Measurements from ENCODE around the gene CACNB2. TPM values are rescaled to one million over a fixed set of nuclear protein-coding genes. Genes with fewer than 3 reads are reported as not detected.

CACNB2 gene
- total RNA-seq, 2 donors from 2014 or later, result 9.8 to 12.1 TPM

GRCh38 chr10:18523858-18524257, 383.6 kb downstream of the CACNB2 start:
- H3K4me3 ChIP-seq, result no peak overlapping the region
- TF ChIP-seq CTCF (IDR thresholded peaks at IDR 0.05), result no peak
- H3K36me3 ChIP-seq, result no peaks in the 10 kb centered on the region
- no peaks in the 10 kb centered on the region for H3K27me3 ChIP-seq
- no peak for DNase-seq
- H3K4me1 ChIP-seq, result no peaks in the 10 kb centered on the region
- no peaks in the 10 kb centered on the region for H3K9me3 ChIP-seq
- H3K9ac ChIP-seq (ENCODE audit: low read depth in 2 of 2, low read length in 2 of 2), result no peak overlapping the region
- H3K27ac ChIP-seq, result no peak overlapping the region
- intact Hi-C loops (cut with DNase I), result no loop called here

DNA sequence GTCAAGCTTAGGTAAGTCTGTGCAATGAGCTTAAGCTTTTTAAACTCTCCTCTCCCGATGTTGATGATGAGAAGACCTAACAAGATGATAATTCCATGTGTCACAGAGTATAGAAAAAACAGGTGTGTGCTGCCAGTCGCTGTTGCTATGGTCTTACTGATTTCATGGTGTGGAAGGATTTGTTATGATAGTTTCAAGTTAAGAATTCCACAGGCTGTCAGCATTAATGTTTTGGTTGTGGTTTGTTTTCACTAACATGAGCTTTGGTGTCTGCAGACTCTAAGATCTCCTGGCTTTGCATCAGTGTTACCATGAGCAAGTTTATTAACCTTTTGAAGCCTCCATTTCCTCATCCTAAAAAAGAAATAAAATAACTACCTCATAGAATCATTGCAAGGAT, 387.5 kb downstream of the CACNB2 start:
- no peak for DNase-seq
- Histone ChIP-seq H3K27ac (no peak overlapping the region), H3K9me3 (no peaks in the 10 kb centered on the region), H3K4me1 (no peaks in the 10 kb centered on the region), H3K27me3 (no peaks in the 10 kb centered on the region), H3K4me3 (no peak overlapping the region), H3K9ac (ENCODE audit: low read depth in 2 of 2, low read length in 2 of 2) (no peak overlapping the region), H3K36me3 (no peaks in the 10 kb centered on the region)
- intact Hi-C loops (cut with DNase I), result no loop called here
- no peak for TF ChIP-seq CTCF (IDR thresholded peaks at IDR 0.05)

GRCh38 chr10:18528292-18528691, 388.1 kb downstream of the CACNB2 start:
- Histone ChIP-seq H3K36me3 (no peaks in the 10 kb centered on the region), H3K27me3 (no peaks in the 10 kb centered on the region), H3K4me1 (no peaks in the 10 kb centered on the region), H3K4me3 (no peak overlapping the region), H3K9me3 (no peaks in the 10 kb centered on the region), H3K27ac (no peak overlapping the region), H3K9ac (ENCODE audit: low read depth in 2 of 2, low read length in 2 of 2) (no peak overlapping the region)
- DNase-seq, result no peak
- TF ChIP-seq CTCF (IDR thresholded peaks at IDR 0.05), result no peak
- intact Hi-C loops (cut with DNase I), result no loop called here

DNA sequence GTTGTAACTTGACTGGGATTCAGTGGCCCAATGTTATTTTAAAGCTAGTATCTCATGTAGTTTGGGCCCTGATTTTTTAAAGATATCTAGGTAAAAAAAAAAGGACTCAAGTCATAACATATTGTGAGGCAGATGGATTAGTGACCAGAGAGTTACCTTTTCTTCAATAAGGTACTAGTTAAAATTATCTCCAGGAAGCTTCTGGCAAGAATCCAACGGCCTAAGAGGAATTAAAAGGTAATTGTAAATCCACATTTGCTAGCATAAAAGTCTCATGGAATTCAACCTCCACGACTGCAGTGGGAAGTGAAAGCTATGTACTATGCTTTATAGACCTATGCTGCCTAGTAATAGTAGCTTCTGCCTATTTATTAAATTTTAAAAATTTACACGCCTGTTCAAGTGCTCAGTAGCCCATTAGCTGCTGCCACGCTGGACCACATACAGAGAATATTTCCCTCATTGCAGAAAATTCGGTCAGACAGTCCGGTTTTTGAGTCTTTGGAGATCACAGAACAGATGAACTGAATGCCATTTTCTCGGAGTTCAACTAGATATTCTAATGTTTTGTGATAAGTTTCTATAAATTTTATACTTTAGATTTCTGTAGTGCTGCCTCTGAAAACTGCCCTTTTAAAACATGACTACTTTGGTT, 392.8 kb downstream of the CACNB2 start:
- no peak overlapping the region for H3K9ac ChIP-seq (ENCODE audit: low read depth in 2 of 2, low read length in 2 of 2)
- intact Hi-C loops (cut with DNase I), result no loop called here

GRCh38 chr10:18533896-18534295, 393.7 kb downstream of the CACNB2 start:
- Histone ChIP-seq H3K9me3 (no peaks in the 10 kb centered on the region), H3K27me3 (no peaks in the 10 kb centered on the region), H3K9ac (ENCODE audit: low read depth in 2 of 2, low read length in 2 of 2) (no peak overlapping the region), H3K36me3 (no peaks in the 10 kb centered on the region), H3K4me1 (no peaks in the 10 kb centered on the region), H3K27ac (no peak overlapping the region), H3K4me3 (no peak overlapping the region)
- TF ChIP-seq CTCF (IDR thresholded peaks at IDR 0.05), result no peak
- intact Hi-C loops (cut with DNase I), result no loop called here
- DNase-seq, result no peak

More for the DNA sequence above, 392.8 kb downstream of the CACNB2 start:
- H3K27me3 ChIP-seq, result no peaks in the 10 kb centered on the region
- no peak for TF ChIP-seq CTCF (IDR thresholded peaks at IDR 0.05)
- H3K36me3 ChIP-seq, result no peaks in the 10 kb centered on the region
- no peaks in the 10 kb centered on the region for H3K4me1 ChIP-seq
- H3K4me3 ChIP-seq, result no peak overlapping the region
- H3K27ac ChIP-seq, result no peak overlapping the region
- DNase-seq, result no peak
- H3K9me3 ChIP-seq, result no peaks in the 10 kb centered on the region

Measured in colonic mucosa (tissue), 4 donors.